ENCODE measurements around the gene PSMA3. TPM values are rescaled to one million over a fixed set of nuclear protein-coding genes. Genes with fewer than 3 reads are reported as not detected.

Gene PSMA3
- total RNA-seq, 4 donors from 2014 or later = 73.6 to 157 (median 119) TPM

GRCh38 chr14:58294201-58294600 lies 49.6 kb downstream of the PSMA3 start:
- H3K9me3 ChIP-seq = no peaks in the 10 kb centered on the region
- H3K36me3 ChIP-seq = peaks cover 5 to 64% (median 5%) of the 10 kb centered on the region in 3 donors
- H3K4me3 ChIP-seq = no peak overlapping the region
- H3K27ac ChIP-seq = no peak overlapping the region
- WGBS, 2 donors = 95 to 99% methylated on average over 7 of the region's 7 CpGs
- peaks cover 0 to 62% (median 11%) of the 10 kb centered on the region in 3 donors for H3K4me1 ChIP-seq
- no peaks in the 10 kb centered on the region for H3K27me3 ChIP-seq
- DNase-seq = no peak
- TF ChIP-seq CTCF (IDR thresholded peaks at IDR 0.05) = no peak
- no peak for TF ChIP-seq POLR2A (IDR thresholded peaks at IDR 0.05)
- intact Hi-C loops (cut with DNase I) = no loop called here

- WGBS, 2 donors = 5 to 6% methylated on average over 3 of the region's 3 CpGs
- H3K4me3 ChIP-seq = peak overlapping the region; percentile 57 to 97 (median 88)
- H3K4me1 ChIP-seq = peaks cover 4 to 76% (median 23%) of the 10 kb centered on the region in 3 donors
- TF ChIP-seq POLR2A (IDR thresholded peaks at IDR 0.05) (no peak), CTCF (IDR thresholded peaks at IDR 0.05) (no peak)
- H3K27me3 ChIP-seq = no peaks in the 10 kb centered on the region
- H3K27ac ChIP-seq = peak overlapping the region; percentile 94 to 98 (median 96)
- DNase-seq = no peak
- H3K36me3 ChIP-seq = peaks cover 0 to 44% (median 5%) of the 10 kb centered on the region in 3 donors
- intact Hi-C loops (cut with DNase I) = no loop called here
- no peaks in the 10 kb centered on the region for H3K9me3 ChIP-seq
These were observed 52.1 kb downstream of the PSMA3 start for GRCh38 chr14:58296726-58297125.

GRCh38 chr14:58297412-58297761 lies 52.7 kb downstream of the PSMA3 start:
- DNase-seq = no peak
- Histone ChIP-seq H3K4me3 (peak overlapping the region; percentile 57 to 97 (median 88)), H3K4me1 (peaks cover 4 to 70% (median 23%) of the 10 kb centered on the region in 3 donors), H3K9me3 (no peaks in the 10 kb centered on the region), H3K27ac (peak overlapping the region; percentile 94 to 98 (median 96)), H3K27me3 (no peaks in the 10 kb centered on the region), H3K36me3 (peaks cover 0 to 45% (median 5%) of the 10 kb centered on the region in 3 donors)
- TF ChIP-seq POLR2A (IDR thresholded peaks at IDR 0.05) = no peak
- no peak for TF ChIP-seq CTCF (IDR thresholded peaks at IDR 0.05)
- intact Hi-C loops (cut with DNase I) = no loop called here
- WGBS, 2 donors = 0 to 1% methylated on average over 10 of the region's 10 CpGs

- DNase-seq = peak; percentile 94
- peak overlapping the region; percentile 83 to 97 (median 88) for H3K4me3 ChIP-seq
- no peaks in the 10 kb centered on the region for H3K9me3 ChIP-seq
- H3K27ac ChIP-seq = peak overlapping the region; percentile 94 to 98 (median 96)
- H3K4me1 ChIP-seq = peaks cover 4 to 68% (median 23%) of the 10 kb centered on the region in 3 donors
- H3K36me3 ChIP-seq = peaks cover 0 to 45% (median 5%) of the 10 kb centered on the region in 3 donors
- 1% methylated on average over 24 to 25 of the region's 40 CpGs for WGBS, 2 donors
- TF ChIP-seq POLR2A (IDR thresholded peaks at IDR 0.05) (peak in 2 of 4 donors; percentile 46 to 47), CTCF (IDR thresholded peaks at IDR 0.05) (peak in 2 of 6 experiments; percentile 8 to 21)
- intact Hi-C loops (cut with DNase I) = no loop called here
- no peaks in the 10 kb centered on the region for H3K27me3 ChIP-seq
These were observed 53.3 kb downstream of the PSMA3 start for GRCh38 chr14:58297762-58298476.
